IPS-NIHi7 (cell line): ENCODE results near the gene KRT39.

Source experiments
- DNase-seq: peaks from one replicate; pipeline ENCODE4 v3.0.0; 2012; ENCODE audit warnings: mixed read lengths; ENCODE audit errors: extremely low spot score

Gene KRT39

DNA sequence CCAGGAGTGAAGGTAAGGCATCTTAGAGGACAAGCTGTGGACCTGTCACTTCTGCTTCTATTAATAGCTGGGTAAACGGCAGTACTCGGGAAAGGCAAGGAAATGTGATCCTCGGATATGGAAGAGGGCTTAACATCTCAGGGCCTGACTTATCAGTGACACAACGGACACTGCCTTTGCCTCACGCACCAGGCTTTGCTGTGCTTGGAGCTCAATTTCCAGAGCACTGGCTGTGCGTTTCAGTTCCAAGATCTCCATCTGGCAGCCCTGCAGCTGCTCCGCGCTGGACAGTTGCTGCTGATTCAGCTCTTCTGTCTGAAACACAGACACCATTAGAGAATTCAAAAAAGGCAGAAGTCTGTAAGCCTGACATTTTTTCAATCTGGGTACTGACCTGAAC is 13.8 kb upstream of the KRT39 start:
- no peak for DNase-seq

DNA sequence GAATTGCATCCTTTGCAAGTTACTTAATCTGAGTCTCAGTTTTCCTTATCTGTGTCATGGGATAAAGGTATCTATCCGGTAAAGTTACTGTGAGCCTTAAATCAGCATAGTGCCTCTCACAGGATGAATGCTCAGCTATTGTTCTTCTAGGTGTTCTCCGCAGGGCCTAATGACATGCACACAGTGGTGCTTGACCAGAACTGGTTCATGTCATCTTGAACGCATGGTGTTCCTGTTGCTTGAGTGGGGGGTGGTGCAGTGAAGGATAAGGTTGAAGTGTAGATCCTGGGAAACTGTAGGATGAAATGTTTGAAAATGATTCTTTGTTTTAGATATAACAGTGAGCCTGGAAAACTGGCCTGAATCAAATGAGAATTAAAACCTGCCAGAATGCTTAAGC is 13.4 kb upstream of the KRT39 start:
- DNase-seq = no peak

DNA sequence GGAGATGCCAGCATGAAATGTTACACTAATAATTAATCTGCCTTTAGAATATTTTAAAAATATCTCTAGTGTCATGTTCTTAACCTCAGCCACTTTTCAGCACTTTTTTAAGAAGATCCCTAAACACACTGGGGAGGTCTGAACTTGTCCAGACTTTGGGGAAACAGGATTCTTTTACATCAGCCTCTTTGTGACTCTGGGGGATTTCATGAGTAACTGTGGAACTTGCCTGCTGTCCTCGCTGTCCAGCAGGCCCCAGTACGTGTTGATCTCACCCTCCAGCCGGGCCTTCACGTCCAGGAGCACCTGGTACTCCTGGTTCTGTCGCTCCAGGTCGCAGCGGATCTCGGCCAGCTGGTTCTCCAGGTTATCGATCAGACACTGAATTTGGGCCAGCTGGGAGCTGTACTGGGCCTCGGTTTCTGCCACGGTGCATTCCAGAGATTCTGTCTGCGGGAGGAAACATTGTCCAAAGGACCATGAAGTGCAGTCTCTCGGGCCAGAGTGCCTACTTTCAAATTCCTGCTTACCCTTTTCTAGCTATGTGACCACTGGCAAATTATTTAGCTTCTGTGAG is 11.9 kb upstream of the KRT39 start:
- DNase-seq = no peak

DNA sequence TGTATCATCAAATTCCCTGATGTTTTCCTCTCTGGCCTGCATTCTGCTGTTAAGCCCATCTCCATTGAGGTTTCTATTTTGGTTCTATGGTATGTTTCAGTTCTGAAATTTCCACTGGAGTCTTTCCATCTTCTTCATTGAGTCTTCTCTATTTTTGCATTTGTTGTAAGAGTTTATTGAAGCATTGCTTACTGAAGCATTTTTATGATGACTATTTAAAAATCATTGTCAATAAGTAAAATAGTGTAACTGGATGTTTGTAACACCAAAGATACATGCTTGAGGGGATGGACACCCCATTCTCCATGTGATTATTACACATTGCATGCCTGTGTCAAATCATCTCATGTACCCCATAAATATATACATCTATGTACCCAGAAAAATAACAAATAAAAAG is 8.8 kb upstream of the KRT39 start:
- DNase-seq = no peak

DNA sequence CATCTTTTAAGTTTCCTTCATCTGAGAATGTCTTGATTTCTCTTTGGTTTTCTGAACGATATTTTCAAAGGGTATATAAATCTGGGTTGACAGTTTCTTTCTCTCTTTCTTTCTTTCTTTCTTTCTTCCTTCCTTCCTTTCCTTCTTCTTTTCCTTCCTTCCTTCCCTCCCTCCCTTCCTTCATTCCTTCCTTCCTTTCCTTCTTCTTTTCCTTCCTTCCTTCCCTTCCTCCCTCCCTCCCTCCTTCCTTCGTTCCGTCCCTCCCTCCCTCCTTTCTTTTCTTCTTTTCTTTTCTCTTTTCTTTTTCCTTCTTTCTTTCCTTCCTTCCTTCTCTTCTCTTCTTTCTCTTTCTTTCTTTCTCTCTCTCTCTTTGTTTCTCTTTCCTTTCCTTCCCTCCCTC is 7.6 kb upstream of the KRT39 start:
- DNase-seq = no peak

DNA sequence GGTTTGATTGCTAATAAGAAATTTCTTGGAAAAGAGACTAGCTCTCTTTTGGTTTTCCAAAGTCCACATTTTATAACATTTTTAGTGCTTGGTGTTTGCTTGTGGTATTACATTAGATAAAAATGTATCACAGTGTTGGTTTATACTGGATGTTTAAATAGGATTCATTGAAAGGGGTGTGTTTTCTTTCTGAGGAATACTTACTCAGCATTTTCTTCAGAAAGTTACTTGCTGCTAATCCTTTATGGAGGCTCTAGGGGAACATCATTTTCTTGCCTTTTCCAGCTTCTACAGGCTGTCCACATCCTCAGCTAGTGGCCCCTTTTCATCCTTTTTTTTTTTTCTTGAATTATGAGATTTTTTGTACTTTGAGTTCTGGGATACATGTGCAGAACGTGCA is 834 bp upstream of the KRT39 start:
- no peak for DNase-seq

DNA sequence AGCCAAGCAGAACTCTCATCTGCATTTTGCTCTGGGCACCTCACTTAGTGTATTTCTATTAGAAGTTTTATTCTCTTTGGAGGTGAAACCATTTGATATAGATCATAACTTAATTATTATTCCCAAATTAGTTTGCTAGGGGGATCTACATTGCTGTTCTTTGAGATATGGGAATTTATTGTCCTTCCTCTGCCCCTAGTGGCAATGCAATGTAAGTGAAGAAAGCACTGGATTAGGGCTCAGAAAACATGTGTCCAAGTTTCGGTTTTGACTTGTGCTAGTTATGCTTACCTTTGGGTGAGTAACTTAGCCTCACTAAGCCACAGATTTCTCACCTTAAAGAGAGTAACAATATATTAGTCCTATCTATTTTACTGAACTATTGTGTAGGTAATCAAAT is 2.9 kb downstream of the KRT39 start:
- DNase-seq = peak; percentile 49

DNA sequence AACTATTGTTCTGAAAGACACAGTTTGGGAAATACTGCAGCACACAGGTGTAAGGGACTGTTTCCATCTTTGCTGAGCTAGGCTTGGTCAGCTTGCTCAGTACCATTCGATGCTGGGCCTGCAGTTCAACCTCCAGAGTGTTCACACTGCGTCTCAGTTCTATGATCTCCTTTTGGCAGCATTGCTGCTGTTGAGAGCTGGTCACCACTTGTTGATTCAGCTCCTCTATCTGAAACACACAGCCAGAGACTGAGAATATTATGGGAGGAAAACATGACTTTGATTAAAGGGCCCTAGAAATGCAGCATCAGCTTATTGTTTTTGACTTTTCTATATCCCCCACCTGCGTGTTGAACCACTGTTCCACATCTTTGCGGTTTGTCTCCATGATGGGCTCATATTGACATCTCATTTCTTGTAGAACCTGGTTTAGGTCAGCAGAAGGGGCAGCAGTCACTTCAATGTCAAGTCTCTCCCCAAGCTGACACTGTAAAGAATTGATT is 4.6 kb downstream of the KRT39 start:
- DNase-seq = no peak

DNA sequence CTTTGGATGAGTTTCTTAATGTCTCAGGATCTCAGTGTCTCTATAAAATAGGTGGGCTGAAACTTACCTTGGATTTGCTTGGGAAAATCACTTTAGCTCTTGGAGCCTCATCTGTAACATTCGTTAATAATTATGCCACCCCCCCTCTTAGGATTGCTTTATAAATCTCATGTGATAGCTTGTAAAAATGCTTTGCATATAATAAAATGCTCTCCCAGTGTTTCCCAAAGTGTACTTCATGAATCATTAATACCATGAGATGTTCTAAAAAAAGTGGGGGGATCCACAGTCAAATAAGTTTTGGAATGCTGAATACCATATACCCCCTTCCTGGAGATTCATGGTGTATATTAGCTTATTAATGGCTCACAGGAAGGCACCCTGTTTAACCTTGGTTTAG is 5.2 kb downstream of the KRT39 start:
- no peak for DNase-seq

DNA sequence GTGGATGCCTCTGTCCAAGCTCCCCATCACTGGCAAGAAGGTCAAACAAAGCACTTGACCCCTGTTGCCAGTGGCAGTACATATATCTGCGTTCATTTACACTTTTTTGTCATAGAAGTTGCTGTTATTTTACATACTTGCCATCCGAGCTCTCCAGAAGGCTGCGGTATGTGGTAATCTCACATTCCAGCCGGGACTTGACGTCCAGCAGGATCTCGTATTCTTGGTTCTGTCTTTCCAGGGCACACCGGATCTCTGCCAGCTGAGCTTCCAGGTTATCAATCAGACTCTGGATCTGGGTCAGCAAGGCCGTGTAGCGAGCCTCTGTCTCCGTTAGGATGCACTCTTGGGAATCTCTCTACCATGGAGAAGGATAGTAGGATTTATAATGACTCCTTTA is 6.6 kb downstream of the KRT39 start:
- no peak for DNase-seq

DNA sequence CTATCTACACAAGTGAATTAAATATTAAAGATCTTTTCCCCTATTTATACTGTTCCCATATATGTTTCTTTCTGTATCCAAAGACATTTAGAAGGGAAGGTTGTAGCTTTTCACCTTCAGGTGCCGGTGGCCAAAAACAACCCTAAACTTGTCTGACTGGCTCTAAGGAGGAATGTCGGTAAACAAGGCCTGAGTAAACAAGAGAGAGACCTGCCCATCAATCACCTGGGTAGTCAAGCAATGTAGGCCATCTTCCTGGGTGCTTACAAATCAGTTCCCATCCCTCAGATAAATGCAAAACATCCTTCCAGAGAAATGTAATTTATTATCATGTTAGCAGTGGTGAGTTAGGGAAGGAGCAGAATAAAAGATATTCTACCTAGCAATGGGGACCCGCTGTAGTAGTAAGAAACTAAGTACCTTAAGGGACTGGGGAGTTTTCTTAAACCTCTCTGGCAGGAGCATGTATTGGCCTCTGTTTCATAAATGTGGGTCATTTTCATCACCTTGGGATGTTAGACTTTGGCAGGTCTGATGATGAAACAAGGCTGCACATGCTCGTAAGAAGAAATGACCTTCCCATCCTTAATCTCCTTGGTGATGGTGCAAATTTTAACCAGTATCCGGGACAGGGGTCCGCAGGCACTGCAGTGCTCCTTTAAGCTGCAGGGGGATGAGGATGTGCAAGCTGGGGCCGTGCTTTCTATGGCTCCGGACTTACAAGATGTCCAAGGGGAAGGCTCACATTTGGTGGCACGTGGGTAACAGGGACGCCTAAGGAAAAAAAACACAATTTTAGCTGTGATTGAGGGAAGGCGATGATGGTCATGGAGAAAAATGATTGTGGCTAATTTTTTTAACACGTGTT is 8.4 kb downstream of the KRT39 start:
- DNase-seq = no peak

DNA sequence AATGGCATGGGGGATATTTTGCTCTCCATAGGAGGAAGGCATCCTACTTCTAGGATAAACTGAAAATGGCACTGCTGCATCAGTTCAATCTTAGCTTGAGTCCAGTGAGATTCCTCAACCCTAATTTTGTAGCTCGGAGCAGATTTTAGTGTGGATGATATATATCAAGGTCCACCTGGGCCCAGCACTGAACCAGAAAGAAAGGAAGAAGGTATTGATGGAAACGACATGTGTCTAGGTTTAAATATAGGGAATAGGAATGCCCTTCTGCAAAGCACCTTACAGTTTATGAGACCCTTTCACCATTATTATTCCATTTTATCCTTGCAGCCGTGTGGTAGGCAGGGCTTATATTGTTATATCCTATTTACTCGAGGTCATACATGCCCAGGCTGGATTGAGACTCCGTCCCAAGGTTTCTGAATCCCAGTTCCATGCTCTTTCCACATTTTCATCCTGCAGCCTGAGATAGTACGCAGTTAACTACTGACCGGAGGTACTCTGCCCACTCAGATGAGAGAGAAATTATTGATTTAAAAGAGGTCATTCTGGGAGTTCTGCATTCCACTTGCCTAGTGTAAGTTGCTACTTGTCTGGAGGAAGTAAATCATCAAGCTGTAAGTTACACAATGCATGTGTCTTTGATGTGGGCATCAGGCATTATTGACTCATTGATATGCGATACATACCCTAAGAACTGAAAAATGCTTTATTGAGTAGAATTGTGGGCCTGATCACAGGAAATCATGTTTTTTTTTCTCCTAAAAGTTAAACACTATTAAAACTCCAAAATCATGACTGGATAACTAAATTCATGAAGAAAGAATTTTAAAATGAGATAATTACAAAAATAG is 10.1 kb downstream of the KRT39 start:
- no peak for DNase-seq

DNA sequence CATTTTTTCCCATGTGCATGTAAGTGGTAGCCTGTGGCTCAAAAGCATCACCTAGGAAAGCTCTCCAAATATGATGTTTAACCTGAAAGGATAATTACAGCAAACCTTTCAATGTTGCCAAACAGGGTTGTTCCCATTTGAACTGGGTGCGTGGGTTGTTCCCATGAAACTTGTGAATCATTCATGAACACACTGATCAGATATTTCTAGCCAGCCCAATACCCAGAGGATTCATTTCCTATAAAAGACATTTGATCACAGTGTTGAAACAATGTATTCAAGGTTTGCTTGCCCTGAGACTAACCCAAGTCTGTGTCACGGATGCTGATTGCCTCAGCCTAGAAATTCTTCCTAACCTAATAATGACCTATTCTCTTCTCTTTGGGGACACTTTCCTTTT is 12.9 kb downstream of the KRT39 start:
- no peak for DNase-seq

DNA sequence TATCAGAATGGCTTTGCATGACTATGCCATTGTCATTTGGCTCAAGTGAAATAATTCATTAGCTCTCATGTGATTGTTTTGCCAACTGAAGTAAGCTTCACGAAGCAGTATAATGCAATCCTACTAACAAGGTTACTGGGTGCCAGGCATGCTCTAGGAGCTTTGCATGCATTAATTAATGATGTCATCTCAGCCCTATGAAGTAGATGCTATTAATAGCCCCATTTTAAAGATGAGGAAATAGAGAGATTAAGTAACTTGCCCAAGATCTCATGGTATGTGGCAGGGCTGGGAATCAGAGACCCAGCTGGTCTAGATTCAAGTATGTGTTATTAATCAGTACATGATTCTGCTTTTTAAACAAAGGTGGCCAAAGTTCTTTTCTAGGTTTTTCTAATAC is 14.1 kb downstream of the KRT39 start:
- DNase-seq = no peak

DNA sequence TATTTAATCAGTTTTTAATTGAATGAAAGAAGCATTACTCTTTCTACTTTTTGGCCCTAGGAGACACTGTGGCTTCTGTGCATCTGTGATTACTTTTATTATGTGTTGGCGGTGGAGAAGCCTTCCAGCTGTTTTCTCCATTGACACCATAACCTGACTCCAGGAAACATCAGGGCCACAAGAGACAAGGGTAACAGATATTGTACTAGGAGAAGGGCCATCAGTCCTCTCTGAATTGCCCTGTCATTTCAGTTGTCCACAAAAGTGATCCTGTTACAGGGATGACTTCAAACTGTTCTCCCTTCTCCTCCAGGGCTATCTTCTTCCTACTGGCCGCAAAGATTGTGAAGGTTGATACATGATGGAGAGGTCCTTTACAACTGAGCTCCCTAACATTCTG is 14.6 kb downstream of the KRT39 start:
- no peak for DNase-seq

DNA sequence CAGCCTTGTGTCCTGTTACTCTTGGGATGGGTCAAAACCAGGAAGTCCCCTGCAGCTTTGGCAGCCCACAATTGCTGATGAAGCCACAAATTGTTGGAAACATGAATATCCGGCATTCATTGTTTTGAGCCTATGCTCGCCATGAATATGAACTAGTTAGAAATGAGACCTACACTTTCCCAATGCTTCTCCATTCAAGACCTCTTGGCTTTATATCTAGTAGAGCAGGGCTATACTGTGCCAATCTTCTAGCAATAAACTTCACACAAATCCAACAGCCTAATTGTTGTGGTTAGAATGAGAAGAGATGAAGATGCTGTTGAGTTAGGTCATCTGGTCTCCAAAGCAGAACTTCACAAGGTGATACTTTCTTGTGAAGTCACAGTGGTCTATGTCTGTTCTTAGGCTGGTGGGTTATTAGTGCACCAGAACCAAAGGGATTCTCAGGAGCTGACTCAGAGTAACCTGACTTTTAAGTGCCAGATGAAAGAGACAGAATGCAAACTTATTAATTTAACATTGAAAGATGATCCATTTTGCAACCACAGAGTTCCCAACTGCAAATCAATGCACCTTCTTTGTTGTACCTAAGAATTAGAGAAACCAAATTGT is 15.6 kb downstream of the KRT39 start:
- no peak for DNase-seq

DNA sequence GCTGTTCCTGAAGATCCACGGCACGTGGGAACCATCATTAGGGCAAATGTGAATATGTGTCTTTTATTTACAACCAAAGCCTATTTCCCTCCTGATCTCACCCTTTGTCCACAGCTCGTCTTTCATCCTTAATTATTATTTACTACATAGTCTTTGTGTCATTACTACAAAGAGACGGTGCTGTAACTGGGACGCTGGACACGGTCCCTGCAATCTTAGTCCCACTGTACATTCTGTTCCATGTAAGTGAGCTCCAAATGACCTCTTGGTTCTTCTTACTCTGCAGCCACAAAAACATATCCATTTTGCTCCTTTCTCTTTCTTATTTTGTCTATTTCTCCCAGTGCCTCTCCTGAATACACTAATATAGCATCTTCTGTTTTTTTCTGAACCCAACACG is 16.6 kb downstream of the KRT39 start:
- no peak for DNase-seq

DNA sequence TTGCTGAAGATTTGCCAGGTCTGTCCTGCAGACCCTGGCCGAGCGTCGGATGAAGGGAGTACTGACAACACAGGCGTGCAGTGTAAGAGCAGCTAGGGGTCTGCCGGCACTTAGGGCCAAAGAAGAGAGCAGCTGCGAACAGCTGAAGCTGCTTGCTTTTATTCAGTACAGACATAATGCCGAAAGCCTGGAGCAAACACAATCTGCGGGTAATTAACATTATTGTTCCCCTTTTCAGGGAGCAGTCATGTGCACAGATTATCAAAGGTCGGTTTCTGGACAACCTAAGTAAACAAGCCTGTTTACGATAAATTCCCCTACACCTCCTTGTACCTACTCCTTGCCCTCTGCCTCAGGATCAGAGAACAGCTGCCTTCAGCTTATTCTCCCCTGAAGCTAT is 17.3 kb downstream of the KRT39 start:
- no peak for DNase-seq

DNA sequence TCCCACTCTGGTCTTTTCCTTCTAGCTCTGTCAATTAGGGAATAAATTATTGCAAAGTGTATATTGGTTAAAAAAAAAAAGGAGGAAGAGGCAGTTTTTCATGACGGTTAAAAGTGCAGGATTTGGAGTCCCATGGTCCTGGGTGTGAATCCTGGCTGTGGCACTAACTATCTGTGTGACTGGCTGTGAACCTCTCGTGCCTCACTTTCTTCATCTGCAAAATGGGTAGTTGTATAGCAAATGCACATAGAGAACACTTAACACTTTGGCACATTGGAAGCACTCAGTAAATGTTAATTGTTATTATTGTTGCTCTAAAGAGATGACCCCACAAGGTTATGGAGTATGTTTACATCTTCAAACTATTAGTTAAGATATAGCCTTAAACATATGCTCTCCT is 18.8 kb downstream of the KRT39 start:
- no peak for DNase-seq

DNA sequence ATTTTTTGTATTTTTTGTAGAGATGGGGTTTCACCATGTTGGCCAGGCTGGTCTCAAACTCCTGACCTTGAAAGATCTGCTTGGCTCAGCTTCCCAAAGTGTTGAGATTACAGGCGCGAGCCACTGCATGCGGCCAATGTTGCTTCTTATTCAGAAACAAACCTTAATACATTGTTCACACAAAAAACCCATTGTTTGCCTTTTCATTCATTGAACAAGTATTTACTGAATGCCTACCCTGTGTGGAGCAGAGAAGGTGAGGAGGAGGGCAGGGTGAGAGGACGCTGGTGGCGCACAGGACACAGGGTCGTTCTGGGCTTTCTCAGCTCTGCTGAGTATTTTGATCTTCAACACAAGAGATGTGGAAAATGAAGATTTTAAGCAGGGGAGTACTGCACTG is 21.3 kb downstream of the KRT39 start:
- no peak for DNase-seq

DNA sequence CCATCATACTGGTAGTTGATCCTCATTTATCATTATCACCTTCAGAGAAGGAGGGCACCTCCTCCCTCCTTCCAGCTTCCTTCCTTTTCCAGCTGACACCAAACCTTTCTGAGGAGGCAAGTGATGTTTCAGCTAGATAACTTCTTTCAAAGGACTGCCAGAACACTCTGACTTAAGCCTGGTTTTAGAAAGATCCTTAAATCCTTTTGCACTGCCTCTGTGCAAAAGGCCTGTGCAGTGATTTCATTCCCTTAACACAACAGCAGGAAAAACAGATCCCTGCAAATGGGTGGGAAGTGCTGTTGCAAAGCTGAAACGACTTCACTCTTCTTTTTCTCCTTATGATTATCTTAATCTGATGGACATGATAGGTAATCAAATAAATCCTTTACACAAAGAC is 22.2 kb downstream of the KRT39 start:
- DNase-seq = no peak

DNA sequence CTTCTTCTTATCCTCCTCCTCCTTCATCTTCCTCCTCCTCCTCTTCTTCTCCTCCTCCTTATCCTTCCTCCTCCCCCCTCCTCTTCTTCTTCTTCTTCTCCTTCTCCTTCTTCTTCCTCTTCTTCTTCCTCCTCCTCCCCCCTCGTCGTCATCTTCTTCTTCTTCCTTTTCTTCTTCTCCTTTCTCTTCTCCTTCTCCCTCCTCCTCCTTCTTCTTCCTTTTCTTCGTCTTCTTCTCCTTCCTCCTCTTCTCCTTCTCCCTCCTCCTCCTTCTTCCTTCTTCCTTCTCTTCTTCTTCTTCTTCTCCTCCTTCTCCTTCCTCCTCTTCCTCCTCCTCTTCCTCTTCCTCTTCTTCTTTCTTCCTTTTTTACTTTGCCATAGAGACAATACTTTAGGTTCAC is 24.2 kb downstream of the KRT39 start:
- DNase-seq = no peak
